T-helper 9 cell (primary cell): Measurements from ENCODE around the gene BPI.
"Not testable (repeated sequence)": the region's sequence is repeated elsewhere in the genome, so short reads cannot be mapped to it uniquely, and the experiment has no call there.

Source experiments
- DNase-seq: peaks from one replicate; pipeline ENCODE4 v3.0.0-alpha.2; 2020

The BPI gene

GRCh38 chr20:38278131-38278530 lies 25.8 kb upstream of the BPI start:
- DNase-seq = no peak

- no peak for DNase-seq
These were observed 25.2 kb upstream of the BPI start for GRCh38 chr20:38278763-38279162.

GRCh38 chr20:38281176-38281915 lies 22.6 kb upstream of the BPI start:
- DNase-seq = not testable (repeated sequence)

- no peak for DNase-seq
These were observed 20.7 kb upstream of the BPI start for GRCh38 chr20:38283236-38283635.

GRCh38 chr20:38284066-38284650 lies 19.8 kb upstream of the BPI start:
- DNase-seq = not testable (repeated sequence)

- DNase-seq = no peak
These were observed 19.0 kb upstream of the BPI start for GRCh38 chr20:38284893-38285444.

- DNase-seq = no peak
These were observed 17.1 kb upstream of the BPI start for GRCh38 chr20:38286586-38287531.

GRCh38 chr20:38290829-38291814 lies 12.8 kb upstream of the BPI start:
- DNase-seq = no peak

GRCh38 chr20:38291966-38292365 lies 12.0 kb upstream of the BPI start:
- DNase-seq = no peak

GRCh38 chr20:38293491-38294065 lies 10.4 kb upstream of the BPI start:
- DNase-seq = no peak

GRCh38 chr20:38294076-38294591 lies 9.8 kb upstream of the BPI start:
- no peak for DNase-seq

GRCh38 chr20:38295811-38296210 lies 8.1 kb upstream of the BPI start:
- no peak for DNase-seq

GRCh38 chr20:38296433-38296832 lies 7.5 kb upstream of the BPI start:
- no peak for DNase-seq

- DNase-seq = no peak
These were observed 5.9 kb upstream of the BPI start for GRCh38 chr20:38297916-38298674.

GRCh38 chr20:38298768-38299288 lies 5.1 kb upstream of the BPI start:
- no peak for DNase-seq

GRCh38 chr20:38299963-38300362 lies 4.0 kb upstream of the BPI start:
- DNase-seq = no peak

- DNase-seq = no peak
These were observed 3.5 kb upstream of the BPI start for GRCh38 chr20:38300438-38300837.

GRCh38 chr20:38301309-38301708 lies 2.6 kb upstream of the BPI start:
- no peak for DNase-seq

- no peak for DNase-seq
These were observed 1.2 kb upstream of the BPI start for GRCh38 chr20:38302786-38303185.

GRCh38 chr20:38304845-38305447 lies 990 bp downstream of the BPI start:
- DNase-seq = no peak
